H1 (cell line): ENCODE data around the gene GDPD5. TPM values are rescaled to one million over a fixed set of nuclear protein-coding genes. Genes with fewer than 3 reads are reported as not detected.

Experiments
- CTCF ChIA-PET: fragments of 300-600 bp; sonication (Branson Sonifier 250); formaldehyde crosslinking; loops from one replicate; lab custom pipeline; 2021; ENCODE audit not compliant: partially characterized antibody; lab: Charles Lee
- POLR2A ChIA-PET: fragments of 300-600 bp; sonication (Branson Sonifier 250); formaldehyde crosslinking; loops from one replicate; lab custom pipeline; 2021; ENCODE audit warnings: inconsistent platforms; ENCODE audit not compliant: partially characterized antibody; lab: Charles Lee
- DNase-seq, 2 experiments: peaks; one replicate each; pipeline versions ENCODE4 v3.0.0 to v3.0.0-alpha.2; 2010 to 2022; ENCODE audit warnings: low spot score in 2 of 2, low read depth in 1 of 2, mixed read lengths in 1 of 2
- FAIRE-seq: peaks from 2 replicates; lab custom pipeline; 2011; peaks lifted over from hg19 to GRCh38; lab: Jason Lieb, UNC
- H2AFZ ChIP-seq: 2 replicates; pipeline ENCODE4 v1.8.1; 2012; ENCODE audit warnings: low read length, inconsistent platforms
- H2AK5ac ChIP-seq: 2 replicates; pipeline ENCODE4 v1.6.1; 2013; ENCODE audit warnings: low read depth, low read length
- H2BK120ac ChIP-seq: replicated peaks from 2 replicates; pipeline ENCODE3; 2013; ENCODE audit warnings: low read depth, low read length, inconsistent platforms
- H2BK12ac ChIP-seq: 2 replicates; pipeline ENCODE4 v1.6.1; 2013; ENCODE audit warnings: low read depth, low read length
- H2BK15ac ChIP-seq: 2 replicates; pipeline ENCODE4 v1.6.1; 2013; ENCODE audit warnings: low read length
- H2BK20ac ChIP-seq: 2 replicates; pipeline ENCODE4 v1.6.1; 2013; ENCODE audit warnings: low read length
- H2BK5ac ChIP-seq: 2 replicates; pipeline ENCODE4 v1.6.1; 2013; ENCODE audit warnings: low read depth, low read length
- H3K14ac ChIP-seq: 2 replicates; pipeline ENCODE4 v1.6.1; 2013; ENCODE audit warnings: inconsistent platforms; ENCODE audit not compliant: insufficient read length
- H3K18ac ChIP-seq: 2 replicates; pipeline ENCODE4 v1.6.1; 2013; ENCODE audit warnings: low read length; ENCODE audit errors: extremely low read depth
- H3K23ac ChIP-seq: 2 replicates; pipeline ENCODE4 v1.6.1; 2013; ENCODE audit warnings: inconsistent platforms; ENCODE audit not compliant: insufficient read length
- H3K23me2 ChIP-seq: 2 replicates; pipeline ENCODE4 v1.6.1; 2013; ENCODE audit warnings: low read depth, low read length
- H3K27ac ChIP-seq: 2 replicates; pipeline ENCODE4 v1.6.1; 2011; ENCODE audit warnings: low read depth, low read length, inconsistent platforms
- H3K27me3 ChIP-seq, 4 experiments: replicated peaks in 1 of 4; 1 replicate in 1 of 4; 2 replicates in 3 of 4; pipeline versions ENCODE4 v1.6.1 to v1.8.1; 2011 to 2013; ENCODE audit warnings: low read length in 3 of 4, mild to moderate bottlenecking in 3 of 4, inconsistent platforms in 2 of 4, mixed read lengths in 2 of 4, moderate library complexity in 1 of 4; ENCODE audit not compliant: control insufficient read depth in 3 of 4, insufficient read depth in 3 of 4; ENCODE audit errors: extremely low read depth in 1 of 4
- H3K36me3 ChIP-seq, 4 experiments: 2 replicates each; pipeline versions ENCODE4 v1.6.1 to v1.8.1; 2011 to 2013; ENCODE audit warnings: mild to moderate bottlenecking in 4 of 4, low read length in 3 of 4, moderate library complexity in 2 of 4, control low read depth in 1 of 4, inconsistent platforms in 1 of 4; ENCODE audit not compliant: insufficient read depth in 4 of 4, control insufficient read depth in 2 of 4
- H3K4ac ChIP-seq: replicated peaks from 2 replicates; pipeline ENCODE3; 2013; ENCODE audit warnings: low read length, low read depth, mixed read lengths, inconsistent platforms; ENCODE audit not compliant: insufficient read length
- H3K4me1 ChIP-seq, 4 experiments: replicated peaks in 1 of 4; 1 replicate in 1 of 4; 2 replicates in 3 of 4; pipeline versions ENCODE4 v1.6.1 to v1.8.1; 2011 to 2013; ENCODE audit warnings: low read length in 3 of 4, inconsistent platforms in 2 of 4, mixed read lengths in 1 of 4; ENCODE audit not compliant: insufficient read depth in 4 of 4, control insufficient read depth in 3 of 4
- H3K4me2 ChIP-seq, 2 experiments: 2 replicates each; pipeline versions ENCODE4 v1.6.1 to v1.8.1; 2011 to 2013; ENCODE audit warnings: low read depth in 2 of 2, low read length in 2 of 2, control low read depth in 1 of 2, inconsistent platforms in 1 of 2, mild to moderate bottlenecking in 1 of 2; ENCODE audit not compliant: insufficient read depth in 1 of 2
- H3K4me3 ChIP-seq, 4 experiments: fragments of 200-600, 300-600 bp in 1 of 4; sonication (generic), shearing (Covaris generic), sonication (Bioruptor Twin) in 1 of 4; 2 replicates each; pipeline versions ENCODE4 v1.5.1 to v1.8.1; 2011 to 2016; ENCODE audit warnings: low read length in 4 of 4, low read depth in 3 of 4, control low read depth in 2 of 4, inconsistent platforms in 2 of 4, mild to moderate bottlenecking in 2 of 4, mixed read lengths in 1 of 4, moderate library complexity in 1 of 4; ENCODE audit not compliant: insufficient read depth in 2 of 4; ENCODE audit errors: extremely low read depth in 1 of 4
- H3K56ac ChIP-seq: replicated peaks from 2 replicates; pipeline ENCODE3; 2013; ENCODE audit warnings: low read depth, mild to moderate bottlenecking, mixed read lengths, low read length, inconsistent platforms; ENCODE audit not compliant: insufficient read length
- H3K79me1 ChIP-seq: 2 replicates; pipeline ENCODE4 v1.6.1; 2013; ENCODE audit warnings: low read depth, low read length, control low read depth
- H3K79me2 ChIP-seq, 2 experiments: 2 replicates each; pipeline versions ENCODE4 v1.6.1 to v1.8.1; 2012 to 2013; ENCODE audit warnings: low read length in 2 of 2, mild to moderate bottlenecking in 2 of 2, inconsistent platforms in 1 of 2; ENCODE audit not compliant: insufficient read depth in 2 of 2, control insufficient read depth in 1 of 2
- H3K9ac ChIP-seq, 4 experiments: replicated peaks in 1 of 4; 1 replicate in 1 of 4; 2 replicates in 3 of 4; pipeline versions ENCODE4 v1.6.1 to v1.8.1; 2011 to 2013; ENCODE audit warnings: low read depth in 3 of 4, low read length in 3 of 4, control low read depth in 2 of 4, mild to moderate bottlenecking in 2 of 4, moderate library complexity in 2 of 4, inconsistent platforms in 1 of 4; ENCODE audit errors: extremely low read depth in 1 of 4
- H3K9me3 ChIP-seq, 2 experiments: 2 replicates each; pipeline versions ENCODE4 v1.6.1 to v1.8.1; 2012 to 2013; ENCODE audit warnings: mild to moderate bottlenecking in 2 of 2, moderate library complexity in 2 of 2, control low read depth in 1 of 2, inconsistent platforms in 1 of 2, low read depth in 1 of 2, low read length in 1 of 2, mixed read lengths in 1 of 2; ENCODE audit not compliant: insufficient read depth in 2 of 2
- H4K20me1 ChIP-seq, 2 experiments: replicated peaks in 1 of 2; 2 replicates each; pipeline versions ENCODE3 to v1.8.1; 2011 to 2013; ENCODE audit warnings: inconsistent platforms in 2 of 2, low read length in 2 of 2, mild to moderate bottlenecking in 1 of 2; ENCODE audit not compliant: insufficient read depth in 2 of 2, control insufficient read depth in 1 of 2
- H4K5ac ChIP-seq: 2 replicates; pipeline ENCODE4 v1.6.1; 2013; ENCODE audit warnings: low read length, low read depth, mixed read lengths, inconsistent platforms; ENCODE audit not compliant: insufficient read length
- H4K8ac ChIP-seq: 2 replicates; pipeline ENCODE4 v1.8.0; 2013; ENCODE audit warnings: mild to moderate bottlenecking, moderate library complexity, low read length, inconsistent platforms; ENCODE audit not compliant: insufficient read depth; ENCODE audit errors: extremely low read depth
- H4K91ac ChIP-seq: replicated peaks from 2 replicates; pipeline ENCODE3; 2013; ENCODE audit warnings: low read length, mixed read lengths, inconsistent platforms; ENCODE audit not compliant: insufficient read length
- GTF2F1 ChIP-seq: IDR thresholded peaks from 2 replicates; pipeline ENCODE4 v1.6.1; 2012; ENCODE audit warnings: low read depth, low read length, improper control_type of control experiment, borderline replicate concordance
- KDM1A ChIP-seq: fragments of 200-600, 300-600 bp; sonication (generic); IDR thresholded peaks from 2 replicates; pipeline ENCODE4 v1.7.1; 2016; ENCODE audit warnings: mild to moderate bottlenecking, low read length, borderline replicate concordance
- WGBS, 2 experiments: shearing (Covaris generic) in 1 of 2; methylation state at CpG; one replicate each; pipeline versions ENCODE4 v1.1.6 to v1.1.7; 2013 to 2015; ENCODE audit warnings: low lambda C conversion rate in 2 of 2, mixed read lengths in 2 of 2, inconsistent platforms in 1 of 2, low coverage in 1 of 2, missing lambda C conversion rate in 1 of 2; ENCODE audit not compliant: insufficient replicate concordance in 2 of 2, insufficient coverage in 1 of 2, insufficient read length in 1 of 2; ENCODE audit errors: extremely low coverage in 1 of 2, missing lambda C conversion rate in 1 of 2; 5-methylcytosine and 5-hydroxymethylcytosine counted together
- polyA plus RNA-seq, 7 experiments: library from polyadenylated mRNA; depleted of rRNA in 3 of 7; stranded (reverse) in 5 of 7; unstranded in 2 of 7; fragments of >200 nt in 5 of 7; fragments of 200-250 nt in 2 of 7; gene quantifications; 1 replicate in 5 of 7; 2 replicates in 1 of 7; 4 replicates in 1 of 7; pipeline versions ENCODE4 v1.2.1 to v1.2.3, GENCODE V29; 2011 to 2013; ENCODE audit warnings: missing spikeins in 2 of 7, mixed read lengths in 2 of 7
- total RNA-seq: library from RNA; stranded (reverse); fragmentation: NEBNext Ultra II Directional; extraction: Animal tissue kit (Norgen Biotek cat#: 25700); gene quantifications from 2 replicates; pipeline ENCODE4 v1.2.1, GENCODE V29; 2021

The GDPD5 gene
- total and polyA plus RNA-seq, 2 of the 8 experiments (the other 6 are each of a cell fraction or from before 2014, with no cell fraction given) = 7.8 to 8.6 TPM

DNA sequence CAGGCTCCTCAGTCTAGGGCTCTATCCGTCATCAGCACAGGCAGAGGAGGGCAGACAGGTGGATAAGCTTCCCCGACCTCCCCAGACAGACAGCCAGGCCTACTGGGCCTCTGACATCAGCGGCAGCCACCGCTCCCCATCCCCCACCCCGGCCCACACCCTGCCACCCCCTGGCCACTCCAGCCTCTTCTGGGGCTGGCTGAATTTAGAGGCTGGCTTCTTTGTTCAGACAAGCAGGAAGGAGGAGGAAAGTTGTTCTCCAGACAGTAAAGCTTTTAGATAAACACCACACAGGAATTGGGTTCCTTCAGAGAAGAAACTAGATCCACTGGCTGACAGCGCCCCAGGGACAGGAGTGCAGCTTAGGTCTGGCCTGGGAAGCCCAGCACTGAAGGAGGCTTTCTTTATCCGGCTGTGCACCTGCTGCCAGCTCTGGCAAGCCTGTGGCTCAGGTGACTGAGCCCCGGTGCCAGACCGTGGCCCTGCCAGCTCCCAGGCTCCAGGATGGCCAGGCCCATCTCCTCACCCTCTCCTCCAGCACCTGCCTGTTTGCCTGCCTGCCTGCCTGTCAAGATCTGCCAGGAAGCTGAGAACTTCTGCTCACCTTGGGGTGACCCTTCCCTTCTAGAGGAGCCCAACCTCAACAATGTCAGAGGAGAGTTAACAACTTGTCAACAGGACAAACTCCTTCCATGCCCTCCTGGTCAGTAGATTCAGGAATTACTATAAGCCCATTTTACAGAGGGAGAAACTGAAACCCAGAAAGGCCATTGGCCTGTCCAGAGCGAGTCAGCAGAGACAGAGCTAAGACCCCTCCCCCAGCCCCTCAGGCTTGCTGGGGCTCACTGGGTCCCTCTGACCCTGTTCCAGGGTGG, 48.8 kb downstream of the GDPD5 start:
- Histone ChIP-seq H3K14ac (no peak overlapping the region), H2BK120ac (no peak overlapping the region), H3K9me3 (no peaks in the 10 kb centered on the region), H3K4me2 (no peak overlapping the region), H3K4me3 (no peak overlapping the region), H4K20me1 (no peaks in the 10 kb centered on the region), H3K4me1 (peaks cover 3 to 8% (median 4%) of the 10 kb centered on the region in 4 experiments; a peak in 5 of 7 replicates), H4K8ac (peak overlapping the region; percentile 15; the same call in 1 of the 2 replicates), H3K27me3 (no peaks in the 10 kb centered on the region), H2BK5ac (no peak overlapping the region)
- 74% methylated on average over 6 of the region's 10 CpGs; no CpG with 5 or more reads in 1 of the 2 experiments for WGBS, 2 experiments
- TF ChIP-seq KDM1A = 0 out of 2 replicates have a peak, but pooled peaks have one; percentile 13
- TF ChIP-seq GTF2F1 = no peak
- TF ChIP-seq, all 59 proteins: peak for 1
- FAIRE-seq (no peak), DNase-seq (no peak)
- Histone ChIP-seq H3K18ac (no peak overlapping the region), H3K79me2 (no peaks in the 10 kb centered on the region), H3K23me2 (no peaks in the 10 kb centered on the region), H3K36me3 (no peaks in the 10 kb centered on the region), H2BK20ac (no peak overlapping the region), H2BK12ac (no peak overlapping the region; the same call in 1 of the 2 replicates), H3K79me1 (no peaks in the 10 kb centered on the region; the same call in 1 of the 2 replicates), H3K4ac (no peak overlapping the region), H2BK15ac (no peak overlapping the region), H3K23ac (no peak overlapping the region), H4K5ac (no peak overlapping the region), H2AK5ac (no peak overlapping the region), H4K91ac (no peak overlapping the region), H3K56ac (no peak overlapping the region), H2AFZ (no peak overlapping the region), H3K9ac (no peak overlapping the region), H3K27ac (no peak overlapping the region)
- ChIA-PET POLR2A (interaction anchor here (0.8 to 3.7 kb wide), 12 partner anchors 10 to 101 kb away, joined by 3 to 21 read pairs (median 5); partner anchors contain the start of gene SERPINH1), CTCF (interaction anchor here (1.0 to 31.5 kb wide), 13 partner anchors 11 to 77 kb away, joined by 3 to 603 read pairs (median 5); partner anchors contain the start of gene GDPD5)
